Liver (tissue), 3 donors: ENCODE measurements around the gene RUNDC3A.

Source experiments
- ATF3 ChIP-seq: IDR thresholded peaks from 2 replicates; pipeline ENCODE4 v1.6.1; 2016; ENCODE audit warnings: antibody characterized with exemption
- CTCF ChIP-seq: fragments of 150-350 bp; IDR thresholded peaks from 2 replicates; pipeline ENCODE4 v1.5.1; 2017; ENCODE audit warnings: improper control_type of control experiment, low read depth, low read length; ENCODE audit not compliant: missing input control
- EGR1 ChIP-seq, 2 donors: IDR thresholded peaks; 2 replicates each; pipeline ENCODE4 v1.6.1; 2016 to 2018; ENCODE audit warnings: antibody characterized with exemption in 2 of 2, low read depth in 2 of 2
- FOXA1 ChIP-seq: IDR thresholded peaks from 2 replicates; pipeline ENCODE4 v1.6.1; 2016; ENCODE audit warnings: antibody characterized with exemption
- GABPA ChIP-seq, 2 donors: IDR thresholded peaks in 1 of 2; conservative IDR thresholded peaks in 1 of 2; 2 replicates each; pipeline ENCODE4 v1.6.1; 2016; ENCODE audit warnings: antibody characterized with exemption in 2 of 2, mild to moderate bottlenecking in 1 of 2, moderate library complexity in 1 of 2
- HNF4A ChIP-seq, 2 donors: conservative IDR thresholded peaks; 2 replicates each; pipeline ENCODE4 v1.6.1; 2016; ENCODE audit warnings: antibody characterized with exemption in 2 of 2, mild to moderate bottlenecking in 2 of 2
- JUND ChIP-seq, 2 donors: IDR thresholded peaks; 2 replicates each; pipeline ENCODE4 v1.6.1; 2016; ENCODE audit warnings: antibody characterized with exemption in 2 of 2
- RAD21 ChIP-seq, 2 donors: IDR thresholded peaks; 2 replicates each; pipeline ENCODE4 v1.6.1; 2016; ENCODE audit warnings: antibody characterized with exemption in 2 of 2, mild to moderate bottlenecking in 2 of 2
- REST ChIP-seq: IDR thresholded peaks from 2 replicates; pipeline ENCODE4 v1.6.1; 2016; ENCODE audit warnings: antibody characterized with exemption, mild to moderate bottlenecking
- RXRA ChIP-seq, 2 donors: IDR thresholded peaks; 2 replicates each; pipeline ENCODE4 v1.6.1; 2017 to 2018; ENCODE audit warnings: antibody characterized with exemption in 2 of 2, mild to moderate bottlenecking in 1 of 2
- TAF1 ChIP-seq: conservative IDR thresholded peaks from 2 replicates; pipeline ENCODE4 v1.6.1; 2016; ENCODE audit warnings: antibody characterized with exemption, mild to moderate bottlenecking
- ZBTB33 ChIP-seq: IDR thresholded peaks from 2 replicates; pipeline ENCODE4 v1.6.1; 2016; ENCODE audit warnings: antibody characterized with exemption
- donor health status: healthy.
- donor health status: healthy.

GRCh38 chr17:44334727-44335126 lies 26.3 kb downstream of the RUNDC3A start:
- TF ChIP-seq CTCF: no peak
- TF ChIP-seq TAF1: no peak
- TF ChIP-seq REST: no peak
- TF ChIP-seq EGR1 (IDR thresholded peaks at IDR 0.05; ENCODE audit: low read depth in 2 of 2): no peak
- TF ChIP-seq RXRA (IDR thresholded peaks at IDR 0.05): no peak
- TF ChIP-seq RAD21 (IDR thresholded peaks at IDR 0.05): no peak
- no peak for TF ChIP-seq HNF4A (conservative IDR thresholded peaks at IDR 0.05)
- no peak for TF ChIP-seq ATF3
- no peak for TF ChIP-seq ZBTB33
- no peak for TF ChIP-seq JUND (IDR thresholded peaks at IDR 0.05)
- no peak for TF ChIP-seq GABPA (IDR thresholded peaks at IDR 0.05 in 1 of 2, conservative IDR thresholded peaks at IDR 0.05 in 1 of 2)
- TF ChIP-seq FOXA1: no peak
